ENCODE results near the gene BORCS6.
A peak's percentile ranks its signal among the peaks of the same experiment; 100 is the strongest.

Gene BORCS6

DNA sequence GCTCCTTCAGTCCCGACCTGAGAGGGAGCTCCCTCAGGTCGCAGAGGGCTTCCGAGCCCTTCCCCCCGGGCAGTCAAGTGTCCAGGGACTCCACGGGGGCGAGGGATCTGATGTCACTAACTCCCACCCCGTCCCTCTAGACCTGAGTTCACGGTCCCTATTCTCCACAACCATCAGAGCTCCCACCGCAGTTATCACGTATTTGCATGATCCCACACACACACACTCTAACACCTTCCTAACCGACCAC, 34.1 kb downstream of the BORCS6 start:
- TF ChIP-seq, protein P1, sequence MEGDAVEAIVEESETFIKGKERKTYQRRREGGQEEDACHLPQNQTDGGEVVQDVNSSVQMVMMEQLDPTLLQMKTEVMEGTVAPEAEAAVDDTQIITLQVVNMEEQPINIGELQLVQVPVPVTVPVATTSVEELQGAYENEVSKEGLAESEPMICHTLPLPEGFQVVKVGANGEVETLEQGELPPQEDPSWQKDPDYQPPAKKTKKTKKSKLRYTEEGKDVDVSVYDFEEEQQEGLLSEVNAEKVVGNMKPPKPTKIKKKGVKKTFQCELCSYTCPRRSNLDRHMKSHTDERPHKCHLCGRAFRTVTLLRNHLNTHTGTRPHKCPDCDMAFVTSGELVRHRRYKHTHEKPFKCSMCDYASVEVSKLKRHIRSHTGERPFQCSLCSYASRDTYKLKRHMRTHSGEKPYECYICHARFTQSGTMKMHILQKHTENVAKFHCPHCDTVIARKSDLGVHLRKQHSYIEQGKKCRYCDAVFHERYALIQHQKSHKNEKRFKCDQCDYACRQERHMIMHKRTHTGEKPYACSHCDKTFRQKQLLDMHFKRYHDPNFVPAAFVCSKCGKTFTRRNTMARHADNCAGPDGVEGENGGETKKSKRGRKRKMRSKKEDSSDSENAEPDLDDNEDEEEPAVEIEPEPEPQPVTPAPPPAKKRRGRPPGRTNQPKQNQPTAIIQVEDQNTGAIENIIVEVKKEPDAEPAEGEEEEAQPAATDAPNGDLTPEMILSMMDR (conservative IDR thresholded peaks at IDR 0.05; ENCODE audit: low read depth, low read length): no peak
- peak overlapping the region; percentile 90 for H3K4me3 ChIP-seq (ENCODE audit: low read depth, low read length)
- DNase-seq (ENCODE audit: low read depth): no peak

DNA sequence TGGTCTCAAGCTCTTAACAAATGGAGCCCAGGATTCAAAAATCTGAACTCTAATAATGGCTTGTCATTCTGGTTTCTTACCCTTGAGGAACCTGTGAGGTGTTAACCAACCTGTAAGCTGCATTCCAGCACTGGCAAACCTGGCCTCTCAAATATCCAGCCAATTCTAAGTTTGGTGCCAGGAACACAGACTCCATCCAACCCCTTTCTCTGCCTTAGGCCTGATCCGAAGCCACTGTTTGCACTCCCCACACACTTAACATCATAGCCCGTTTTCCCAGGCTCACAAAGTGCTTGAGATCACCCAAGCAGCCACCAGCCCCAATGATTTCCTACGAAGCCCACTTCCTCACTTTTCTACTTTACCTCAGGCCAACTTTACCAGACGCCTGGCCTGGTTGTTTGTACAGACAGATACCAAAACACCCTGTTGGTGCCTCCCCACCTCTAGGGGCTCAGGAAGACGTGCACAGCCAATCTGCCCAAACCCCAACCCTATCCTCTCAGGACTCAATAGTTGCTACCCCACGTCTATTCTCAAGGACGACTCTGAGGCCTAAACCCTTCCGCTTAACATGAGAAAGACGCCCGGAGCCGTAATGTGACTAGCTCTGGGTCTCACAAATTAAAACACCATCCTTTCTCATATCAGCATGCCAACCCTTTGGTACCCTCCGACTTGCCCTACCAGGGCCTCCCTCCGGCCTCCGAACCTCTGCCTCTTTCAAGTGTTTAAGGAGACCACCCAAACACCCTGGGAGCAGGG, 34.6 kb downstream of the BORCS6 start:
- peak; percentile 51 for DNase-seq (ENCODE audit: low read depth)
- H3K4me3 ChIP-seq (ENCODE audit: low read depth, low read length): peak overlapping the region; percentile 90
- TF ChIP-seq, protein P1 (conservative IDR thresholded peaks at IDR 0.05; ENCODE audit: low read depth, low read length): no peak

GRCh38 chr17:8154608-8155155, 35.3 kb downstream of the BORCS6 start:
- TF ChIP-seq, protein P1 (conservative IDR thresholded peaks at IDR 0.05; ENCODE audit: low read depth, low read length): no peak
- peak overlapping the region; percentile 90 for H3K4me3 ChIP-seq (ENCODE audit: low read depth, low read length)
- peak; percentile 45 for DNase-seq (ENCODE audit: low read depth)

DNA sequence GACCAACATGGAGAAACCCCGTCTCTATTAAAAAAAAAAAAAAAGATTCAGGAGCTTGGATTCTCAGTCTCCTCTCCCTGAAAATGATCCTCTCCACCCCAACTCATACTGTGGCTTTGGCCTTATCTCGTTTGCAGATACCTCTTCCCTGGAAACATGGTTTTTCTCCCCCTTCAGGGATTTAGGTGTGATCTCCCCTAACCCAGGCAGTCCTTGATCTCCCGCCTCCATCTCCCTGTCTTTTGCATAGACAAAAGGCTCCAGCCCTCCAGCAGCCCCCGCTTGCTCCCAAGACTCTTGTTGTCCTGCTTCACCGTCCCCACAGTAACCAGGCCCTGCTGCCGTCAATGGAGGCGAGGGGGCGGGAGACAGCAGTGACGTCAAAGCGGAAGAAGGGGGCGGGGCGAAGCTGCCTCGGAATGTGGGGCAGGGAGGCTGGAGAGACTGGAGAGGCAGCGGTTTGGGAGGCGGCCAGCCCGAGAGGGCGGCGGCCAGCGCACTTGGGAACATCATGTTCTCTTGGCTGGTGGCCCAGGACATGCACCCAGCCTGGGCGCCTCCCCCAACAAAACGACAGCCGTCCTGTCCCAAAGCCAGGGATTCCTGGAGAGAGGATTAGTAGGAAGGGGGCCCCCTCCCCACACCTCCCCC, 35.9 kb downstream of the BORCS6 start:
- TF ChIP-seq, protein P1 (conservative IDR thresholded peaks at IDR 0.05; ENCODE audit: low read depth, low read length): no peak
- H3K4me3 ChIP-seq (ENCODE audit: low read depth, low read length): peak overlapping the region; percentile 90
- peak; percentile 100 for DNase-seq (ENCODE audit: low read depth)

DNA sequence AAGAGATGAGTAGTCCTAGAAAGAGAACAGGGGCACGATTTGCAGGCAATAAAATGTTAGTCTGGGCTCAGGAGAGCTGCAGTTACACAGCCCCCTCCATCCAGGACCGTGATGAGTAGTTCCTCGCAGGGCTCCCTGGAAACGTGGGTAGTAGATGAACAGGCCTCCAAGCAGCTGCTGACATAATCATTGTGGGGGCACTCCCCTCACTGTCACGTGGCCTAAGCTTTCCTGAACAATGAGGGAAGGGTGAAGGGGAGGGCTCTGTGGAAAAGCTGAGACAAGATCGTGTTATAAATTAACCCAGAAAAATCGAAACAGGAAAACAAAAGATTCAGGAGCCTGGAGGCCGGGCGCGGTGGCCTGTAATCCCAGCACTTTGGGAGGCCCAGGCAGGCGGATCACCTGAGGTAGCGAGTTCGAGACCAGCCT, 36.4 kb downstream of the BORCS6 start:
- DNase-seq (ENCODE audit: low read depth): peak; percentile 98
- TF ChIP-seq, protein P1 (conservative IDR thresholded peaks at IDR 0.05; ENCODE audit: low read depth, low read length): no peak
- peak overlapping the region; percentile 90 for H3K4me3 ChIP-seq (ENCODE audit: low read depth, low read length)

DNA sequence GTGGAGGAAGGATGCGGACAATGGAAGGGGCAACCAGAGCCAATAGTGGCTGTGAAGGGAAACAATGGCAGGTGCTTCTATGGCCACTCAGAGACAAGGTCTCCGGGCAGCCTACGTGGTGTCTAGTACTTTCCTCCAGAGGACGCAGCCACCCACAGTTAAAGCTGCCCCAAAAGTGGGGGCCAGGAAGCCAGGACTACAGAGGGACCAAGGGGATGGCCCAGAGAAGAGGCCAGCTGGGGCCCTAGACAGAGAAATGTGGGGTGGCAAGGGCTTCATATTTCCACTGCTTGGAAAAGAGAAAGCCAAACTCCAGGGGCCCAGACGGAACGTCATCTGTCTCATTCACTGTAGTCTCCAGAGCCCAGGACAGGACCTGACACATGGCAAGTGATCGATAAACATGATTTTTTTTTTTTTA, 36.9 kb downstream of the BORCS6 start:
- no peak for DNase-seq (ENCODE audit: low read depth)
- TF ChIP-seq, protein P1 (conservative IDR thresholded peaks at IDR 0.05; ENCODE audit: low read depth, low read length): no peak
- H3K4me3 ChIP-seq (ENCODE audit: low read depth, low read length): peak overlapping the region; percentile 94

Data from choroid plexus epithelial cell (primary cell).